Stimulated activated CD4-positive, alpha-beta T cell treated with anti-CD3 and anti-CD28 coated beads, Interleukin-12 subunit alpha, Interleukin-12 subunit beta, amount 100 ng/mL, for 4 hours (primary cell): ENCODE measurements around the gene CALCOCO1.
"Not testable (repeated sequence)": the region's sequence is repeated elsewhere in the genome, so short reads cannot be mapped to it uniquely, and the experiment has no call there.

Source experiments
- DNase-seq: peaks from one replicate; pipeline ENCODE4 v3.0.0-alpha.2; 2020

The CALCOCO1 gene

GRCh38 chr12:53696655-53697331 is 30.5 kb downstream of the CALCOCO1 start:
- DNase-seq: no peak

- no peak for DNase-seq
These were observed 31.0 kb downstream of the CALCOCO1 start for GRCh38 chr12:53696285-53696654.

GRCh38 chr12:53695152-53696145 is 31.8 kb downstream of the CALCOCO1 start:
- peak; percentile 46 for DNase-seq

DNA sequence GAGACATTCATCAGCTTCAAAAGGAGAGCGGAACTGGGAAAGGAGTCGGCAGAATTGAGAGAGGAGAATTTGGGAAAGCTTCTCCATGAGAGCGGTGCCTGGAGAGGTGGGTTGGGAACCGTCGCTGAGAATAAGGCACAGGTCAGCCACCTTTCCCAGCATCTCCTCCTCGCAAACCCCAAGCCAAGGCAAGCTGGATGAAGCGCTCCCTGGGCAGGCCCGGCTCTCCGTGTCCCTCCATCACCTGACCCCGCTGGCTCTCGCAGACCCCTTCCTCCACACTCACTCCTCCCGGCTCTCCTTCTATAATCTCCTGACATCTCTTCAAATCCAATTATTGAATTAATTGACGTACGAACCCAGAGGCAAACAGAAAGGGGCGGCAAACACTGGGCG is 32.5 kb downstream of the CALCOCO1 start:
- no peak for DNase-seq

GRCh38 chr12:53688134-53688533 is 39.1 kb downstream of the CALCOCO1 start:
- no peak for DNase-seq

- DNase-seq: no peak
These were observed 40.8 kb downstream of the CALCOCO1 start for GRCh38 chr12:53686436-53686835.

GRCh38 chr12:53684654-53685220 is 42.5 kb downstream of the CALCOCO1 start:
- no peak for DNase-seq

DNA sequence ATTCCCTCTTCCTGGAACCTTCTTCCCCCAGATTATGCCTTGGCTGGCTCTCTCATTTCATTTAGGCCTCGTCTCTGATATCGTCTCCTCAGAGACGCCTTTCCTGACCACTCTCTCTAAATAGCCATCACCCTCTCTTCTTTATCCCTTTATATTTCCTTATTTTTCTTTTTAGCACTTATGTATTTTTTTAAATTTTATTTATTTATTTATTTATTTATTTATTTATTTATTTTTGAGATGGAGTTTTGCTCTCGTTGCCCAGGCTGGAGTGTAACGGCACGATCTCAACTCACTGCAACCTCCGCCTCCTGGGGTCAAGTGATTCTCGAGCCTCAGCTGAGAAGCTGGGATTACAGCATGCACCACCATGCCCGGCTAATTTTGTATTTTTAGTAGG is 43.3 kb downstream of the CALCOCO1 start:
- no peak for DNase-seq

GRCh38 chr12:53683494-53683893 is 43.8 kb downstream of the CALCOCO1 start:
- DNase-seq: no peak

DNA sequence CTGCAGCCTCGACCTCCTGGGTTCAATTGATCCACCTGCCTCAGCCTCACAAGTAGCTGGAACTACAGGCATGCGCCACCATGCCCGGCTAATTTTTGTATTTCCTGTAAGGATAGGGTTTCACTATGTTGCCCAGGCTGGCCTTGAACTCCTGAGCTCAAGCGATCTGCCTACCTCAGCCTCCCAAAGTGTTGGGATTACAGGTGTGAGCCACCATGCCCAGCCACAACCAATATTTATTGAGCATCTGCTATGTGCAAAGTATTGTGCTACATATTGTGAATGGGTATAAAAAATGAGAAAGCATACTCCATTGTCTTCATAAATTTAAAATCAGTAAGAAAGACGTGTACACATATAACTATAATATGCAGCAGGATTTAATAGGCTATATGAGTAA is 47.2 kb downstream of the CALCOCO1 start:
- DNase-seq: not testable (repeated sequence)

GRCh38 chr12:53677800-53678148 is 49.5 kb downstream of the CALCOCO1 start:
- DNase-seq: no peak

DNA sequence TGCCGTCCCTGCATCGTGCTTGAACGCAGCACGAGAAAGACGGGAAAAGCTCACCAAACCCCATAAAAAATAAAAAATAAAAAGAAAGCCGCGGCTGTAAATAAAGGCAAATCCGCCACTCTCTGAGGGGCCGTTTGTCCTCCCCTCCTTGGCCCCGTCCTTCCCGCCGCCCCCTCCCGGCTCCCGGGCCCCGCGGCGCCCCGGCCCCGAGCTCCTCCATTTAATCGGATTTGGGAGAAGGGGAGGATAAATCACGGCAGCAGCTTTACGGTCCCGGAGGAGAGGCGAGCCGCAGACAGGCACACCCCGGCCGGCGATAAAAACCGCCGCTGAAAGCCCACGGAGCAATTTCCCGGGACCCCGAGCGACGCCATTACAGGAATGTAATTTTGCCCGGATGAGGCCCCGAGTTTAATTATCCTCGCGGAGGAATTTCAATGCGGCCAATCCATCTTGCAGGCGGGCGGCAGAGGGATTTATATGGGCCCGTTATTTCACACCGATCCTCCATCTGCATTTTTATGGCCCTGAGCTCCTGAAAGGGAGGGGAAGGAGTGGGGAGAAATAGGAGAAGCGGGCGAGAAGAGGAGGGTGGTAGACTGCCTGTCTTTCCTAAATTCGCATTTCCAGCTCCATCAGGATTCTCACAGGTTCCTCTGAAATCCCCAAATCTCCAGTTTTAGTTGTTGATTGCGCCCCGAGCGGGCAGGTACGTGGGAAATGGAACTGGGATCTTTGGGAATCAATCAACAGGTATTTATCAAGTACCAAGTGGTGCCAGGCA is 50.0 kb downstream of the CALCOCO1 start:
- no peak for DNase-seq

GRCh38 chr12:53676656-53677015 is 50.6 kb downstream of the CALCOCO1 start:
- DNase-seq: peak; percentile 28

DNA sequence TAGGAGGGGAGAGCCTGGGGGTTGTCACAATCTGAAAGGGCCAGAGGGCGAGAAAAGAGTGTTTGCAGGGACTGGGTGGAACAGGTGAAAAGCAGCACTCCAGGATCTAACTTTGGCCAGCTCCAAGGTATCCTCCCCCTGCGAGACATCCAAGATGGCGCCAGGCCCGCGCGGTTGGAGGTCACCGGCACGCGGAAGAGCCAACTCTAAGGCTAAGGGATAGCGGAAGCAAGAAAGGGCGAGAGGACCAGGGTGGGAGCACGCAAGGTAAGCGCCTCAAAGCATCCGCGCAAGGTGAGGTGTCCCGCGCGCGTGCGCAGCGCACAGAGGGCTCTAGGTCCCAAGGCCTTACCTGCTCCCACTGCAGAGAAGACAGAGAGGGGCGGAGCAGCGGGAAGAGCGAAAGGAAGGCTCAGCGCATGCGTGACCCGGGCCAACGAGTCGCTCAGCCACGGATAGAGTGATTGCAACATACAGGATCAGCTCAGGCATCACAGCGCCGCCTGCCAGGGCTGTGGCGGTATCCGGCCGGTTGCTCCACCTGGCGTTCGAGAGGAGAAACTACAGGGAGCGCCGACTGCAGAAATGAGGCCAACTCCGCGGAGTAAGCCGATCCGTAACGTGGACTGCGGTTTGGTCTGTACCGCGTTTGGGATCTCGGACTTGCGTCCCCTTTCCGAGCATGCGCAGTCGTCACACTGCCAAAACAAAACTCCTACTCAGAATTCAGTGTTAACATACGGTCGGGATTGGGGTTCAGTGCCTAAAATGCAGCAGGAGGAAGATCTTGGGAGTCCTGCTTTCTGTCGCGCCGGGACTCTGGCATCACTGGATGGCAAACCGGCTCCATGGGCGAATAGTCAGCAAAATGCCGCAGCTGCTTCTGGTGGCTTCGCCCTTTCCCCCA is 51.3 kb downstream of the CALCOCO1 start, which contains the start of gene ATP5MC2:
Gene ATP5MC2 (minus strand): TSS at position 383 of the 907 bp plus-strand sequence. CDS start 3,469 bp downstream, outside the sequence.
- peak; percentile 96 for DNase-seq

DNA sequence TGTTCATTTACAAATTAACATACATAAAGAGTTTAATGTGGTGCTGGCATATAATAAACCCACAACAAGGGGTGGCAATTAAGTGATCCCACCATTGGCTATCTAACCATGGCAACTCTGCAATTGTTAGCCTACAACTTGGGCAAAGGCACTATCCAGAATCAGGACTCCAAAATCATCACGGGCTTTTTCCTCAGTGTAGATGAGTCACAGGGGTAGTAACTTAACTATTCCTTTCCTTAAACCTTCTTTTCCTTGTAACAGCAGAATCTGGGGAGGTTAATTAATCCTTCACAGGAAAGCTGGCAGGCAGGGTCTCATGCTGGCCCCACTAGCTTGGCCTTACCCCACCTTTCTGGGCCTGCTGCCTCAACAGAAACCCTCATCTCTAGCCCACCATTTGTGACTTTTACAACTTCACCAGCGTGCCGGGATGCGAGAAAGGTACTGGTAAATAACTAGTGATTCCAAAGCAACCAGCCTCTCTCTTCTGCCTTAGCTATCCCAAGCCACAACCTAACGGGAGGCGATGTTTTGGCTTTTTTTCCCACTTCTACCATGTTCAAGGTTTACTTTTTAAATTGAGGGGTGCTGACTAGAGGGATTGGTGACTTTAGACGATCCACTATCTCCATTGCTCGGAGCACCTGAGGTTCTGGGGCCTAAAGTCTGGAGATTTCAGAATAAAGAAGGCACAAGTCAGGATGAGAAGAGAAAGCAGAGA is 52.1 kb downstream of the CALCOCO1 start:
- DNase-seq: peak; percentile 10

GRCh38 chr12:53670971-53671370 is 56.3 kb downstream of the CALCOCO1 start:
- no peak for DNase-seq

- no peak for DNase-seq
These were observed 56.9 kb downstream of the CALCOCO1 start for GRCh38 chr12:53670308-53670707.

DNA sequence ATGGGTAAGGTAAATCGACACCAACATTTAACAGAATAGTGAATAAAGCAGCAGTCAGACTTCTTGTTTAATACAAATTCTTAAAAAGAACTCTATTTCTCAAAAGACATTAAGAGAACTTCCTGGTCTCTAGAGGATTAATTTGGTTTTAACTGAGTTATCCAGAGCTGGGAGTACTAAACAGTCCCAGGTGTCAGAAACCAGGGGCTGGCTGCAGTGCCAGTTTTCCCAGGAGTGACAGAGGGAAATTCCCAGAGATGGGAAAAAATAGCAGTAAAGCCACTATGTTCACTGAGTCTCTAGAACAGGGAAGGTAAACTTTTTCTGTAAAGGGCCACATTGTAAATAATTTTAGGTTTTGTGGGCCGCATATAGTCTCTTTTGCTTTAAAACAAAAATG is 60.2 kb downstream of the CALCOCO1 start:
- DNase-seq: no peak

DNA sequence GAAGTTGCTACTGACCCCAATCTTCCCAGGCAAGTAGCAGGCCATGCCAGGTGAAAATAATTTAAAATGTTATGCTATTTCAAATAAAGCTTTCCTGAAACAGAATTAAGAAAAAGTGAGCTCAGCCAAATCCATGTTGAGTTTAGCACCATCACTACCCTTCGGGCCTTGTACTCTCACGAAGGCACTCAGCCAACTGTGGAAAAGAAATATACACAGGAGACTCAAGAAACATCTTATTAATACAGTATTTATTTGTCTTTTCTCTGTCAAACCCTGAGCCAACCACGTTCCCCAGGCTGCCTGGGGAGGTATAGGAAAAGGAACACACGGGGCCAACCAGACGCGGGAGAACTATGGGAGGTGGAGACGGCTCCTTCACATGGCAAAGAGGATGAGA is 62.3 kb downstream of the CALCOCO1 start:
- DNase-seq: no peak

GRCh38 chr12:53664191-53664590 is 63.1 kb downstream of the CALCOCO1 start:
- no peak for DNase-seq

DNA sequence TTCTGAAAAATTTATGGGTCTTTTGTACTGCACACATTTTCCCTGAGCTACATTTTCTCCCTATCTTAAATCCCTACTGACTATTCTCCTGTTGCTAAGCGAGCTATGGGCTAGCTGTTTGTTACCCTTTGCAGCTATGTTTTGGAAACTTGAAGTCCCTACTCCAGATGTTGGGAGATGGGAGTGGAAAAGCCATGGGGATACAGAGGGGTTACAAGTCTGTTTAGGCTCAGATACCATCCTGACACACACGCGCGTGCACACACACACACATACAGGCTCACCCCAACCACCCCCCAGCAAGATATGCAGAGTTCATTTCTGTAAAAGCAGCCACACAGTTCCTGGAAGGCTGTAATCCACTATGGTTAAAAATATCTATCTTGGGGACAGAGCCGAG is 67.2 kb downstream of the CALCOCO1 start:
- no peak for DNase-seq
